ENCODE results near the gene MEF2A.
"Not testable (repeated sequence)": the region's sequence is repeated elsewhere in the genome, so short reads cannot be mapped to it uniquely, and the experiment has no call there.

DNA sequence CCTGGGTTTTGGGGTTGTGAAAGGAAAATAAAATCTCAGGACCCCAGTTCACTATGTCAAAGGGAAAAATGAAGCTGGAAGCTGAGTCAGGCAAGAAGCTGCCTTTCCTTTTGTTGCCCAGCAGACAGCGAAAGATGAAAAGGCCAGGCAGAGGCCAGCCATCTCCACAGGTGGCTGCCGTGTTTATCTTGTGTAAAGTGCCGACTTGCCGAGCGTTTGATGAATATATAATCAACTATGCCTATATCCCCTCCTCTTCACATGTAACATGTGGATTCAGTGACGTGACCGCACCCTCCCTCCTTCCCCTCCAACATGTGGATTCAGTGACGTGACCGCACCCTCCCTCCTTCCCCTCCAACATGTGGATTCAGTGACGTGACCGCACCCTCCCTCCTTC, 184.5 kb downstream of the MEF2A start:
- not testable (repeated sequence) for TF ChIP-seq CTCF, POLR2A (IDR thresholded peaks at IDR 0.05)
